Heart left ventricle (tissue), 16 donors: ENCODE results near the gene CHID1. TPM values are rescaled to one million over a fixed set of nuclear protein-coding genes. Genes with fewer than 3 reads are reported as not detected.

Experiments
- ATAC-seq, 4 donors: fragments of 200-7000 bp; cut with Tn5 transposase; one replicate each; pipeline ENCODE4 v1.9.1; 2020 to 2022; ENCODE audit warnings: moderate library complexity in 4 of 4, mild to moderate bottlenecking in 3 of 4, moderate number of reproducible peaks in 1 of 4
- DNase-seq, 5 donors: peaks; one replicate each; pipeline ENCODE4 v3.0.0-alpha.2; 2020
- H3K27ac ChIP-seq, 12 donors: fragments of 200-600 bp; sonication (generic) in 4 of 12; one replicate each; pipeline versions ENCODE4 v1.5.0 to v1.8.0; 2016 to 2022; ENCODE audit warnings: mild to moderate bottlenecking in 2 of 12
- H3K27me3 ChIP-seq, 9 donors: fragments of 200-600 bp; sonication (generic) in 2 of 9; one replicate each; pipeline versions ENCODE4 v1.5.1 to v1.8.0; 2016 to 2022; ENCODE audit warnings: mild to moderate bottlenecking in 3 of 9
- H3K36me3 ChIP-seq, 9 donors: fragments of 200-600 bp; sonication (generic) in 2 of 9; one replicate each; pipeline versions ENCODE4 v1.5.0 to v1.8.0; 2018 to 2022; ENCODE audit warnings: mild to moderate bottlenecking in 2 of 9
- H3K4me1 ChIP-seq, 12 donors: fragments of 200-600 bp; sonication (generic) in 4 of 12; one replicate each; pipeline versions ENCODE4 v1.5.0 to v1.8.0; 2016 to 2022; ENCODE audit warnings: mild to moderate bottlenecking in 3 of 12
- H3K4me3 ChIP-seq, 12 donors: fragments of 200-600 bp; sonication (generic) in 4 of 12; one replicate each; pipeline versions ENCODE4 v1.5.0 to v1.8.0; 2017 to 2022; ENCODE audit warnings: mild to moderate bottlenecking in 9 of 12, moderate library complexity in 4 of 12
- H3K9me3 ChIP-seq, 12 donors: fragments of 200-600 bp; sonication (generic) in 4 of 12; one replicate each; pipeline versions ENCODE4 v1.5.0 to v1.8.0; 2016 to 2022; ENCODE audit warnings: mild to moderate bottlenecking in 1 of 12
- POLR2A ChIP-seq, 2 donors: fragments of 450-650 bp; IDR thresholded peaks; one replicate each; pipeline ENCODE4 v1.6.1; 2017; ENCODE audit warnings: antibody characterized with exemption in 2 of 2, mild to moderate bottlenecking in 2 of 2, moderate library complexity in 2 of 2
- WGBS, 4 donors: extraction: QIAGEN DNeasy Blood & Tissue Kit in 2 of 4; methylation state at CpG; one replicate each; pipeline versions ENCODE4 v1.1.5 to v1.1.7; 2013 to 2018; 5-methylcytosine and 5-hydroxymethylcytosine counted together
- intact Hi-C, 10 donors: fragments of 100-400 bp; cut with DNase I; formaldehyde crosslinking; loops; one replicate each; pipeline versions ENCODE4 v1.11.1 to v1.14.2; 2022
- polyA plus RNA-seq, 2 donors: library from polyadenylated mRNA; stranded (reverse); fragments of 200-250 nt; gene quantifications; one replicate each; pipeline ENCODE4 v1.2.3, GENCODE V29; 2013
- total RNA-seq, 9 donors: library from RNA; depleted of rRNA in 2 of 9; stranded (reverse); fragments of >200 nt in 2 of 9; fragmentation: NEBNext Ultra II Directional in 3 of 9; extraction: Animal tissue kit (Norgen Biotek cat#: 25700) in 3 of 9; gene quantifications; one replicate each; pipeline versions ENCODE4 v1.1.0 to v1.2.4, GENCODE V29; 2016 to 2023
- TF ChIP-seq, protein P1 (sequence below), 12 donors: fragments of 200-600 bp; sonication (generic) in 4 of 12; IDR thresholded peaks; one replicate each; pipeline versions ENCODE4 v1.5.0 to v1.8.0; 2018 to 2022; ENCODE audit warnings: antibody characterized with exemption in 12 of 12, mild to moderate bottlenecking in 5 of 12
- donor health status: ischemic (EF 13 %, LVEDD 7.1; RV severe dilation, severe dysfunction).
- donor health status: healthy with polysubstance abuse.
- donor health status: DM: no; HTN: yes; CAD: no.
- donor health status: DM: no; HTN: no; CAD: no.
- donor health status: ischemic (EF 25% LVEDD 6.9; RV normal size, moderate dysfunction).
- donor health status: ischemic (EF 25% LVEDD 5.7; RV mildly dilated, moderate dysfunction).
- donor health status: healthy.
- donor health status: DM: yes; HTN: yes; CAD: no.
- donor health status: ischemic (EF 35%, LVEDD 5.7; RV mildly dilated, moderate dysfunction).
- donor health status: nonischemic (EF 11% LVEDD 7.7; RV severe dilation, severe dysfunction).
- donor health status: DM: yes; HTN: yes; CAD: no.
- donor health status: PGD.
- donor health status: ischemic (EF 29% LVEDD 5.4; RV normal size, mild dysfunction).
- donor health status: nonischemic (EF 23%, LVEDD 6.1; RV moderate dilation, normal function).

The CHID1 gene
- total and polyA plus RNA-seq, 11 donors = 30.8 to 87.7 (median 55.3) TPM

- Histone ChIP-seq H3K27me3 (no peaks in the 10 kb centered on the region), H3K36me3 (no peaks in the 10 kb centered on the region), H3K4me1 (peaks cover 0 to 29% (median 13%) of the 10 kb centered on the region in 12 donors), H3K27ac (peak overlapping the region in 2 of 12 donors; percentile 96 to 97), H3K9me3 (no peaks in the 10 kb centered on the region), H3K4me3 (no peak overlapping the region)
- WGBS, 4 donors = 95 to 96% (median 95%) methylated on average over 14 of the region's 14 CpGs
- ATAC-seq (no peak), DNase-seq (no peak)
- intact Hi-C loops = loop anchor here in 2 of 10 donors (5.0 kb wide), 2 partner anchors 105 to 115 kb away; partner anchors contain the start of genes PIDD1 (in 1 of the 2), RPLP2 (in 1 of the 2) and SLC25A22 (in 1 of the 2)
- TF ChIP-seq, protein P1, sequence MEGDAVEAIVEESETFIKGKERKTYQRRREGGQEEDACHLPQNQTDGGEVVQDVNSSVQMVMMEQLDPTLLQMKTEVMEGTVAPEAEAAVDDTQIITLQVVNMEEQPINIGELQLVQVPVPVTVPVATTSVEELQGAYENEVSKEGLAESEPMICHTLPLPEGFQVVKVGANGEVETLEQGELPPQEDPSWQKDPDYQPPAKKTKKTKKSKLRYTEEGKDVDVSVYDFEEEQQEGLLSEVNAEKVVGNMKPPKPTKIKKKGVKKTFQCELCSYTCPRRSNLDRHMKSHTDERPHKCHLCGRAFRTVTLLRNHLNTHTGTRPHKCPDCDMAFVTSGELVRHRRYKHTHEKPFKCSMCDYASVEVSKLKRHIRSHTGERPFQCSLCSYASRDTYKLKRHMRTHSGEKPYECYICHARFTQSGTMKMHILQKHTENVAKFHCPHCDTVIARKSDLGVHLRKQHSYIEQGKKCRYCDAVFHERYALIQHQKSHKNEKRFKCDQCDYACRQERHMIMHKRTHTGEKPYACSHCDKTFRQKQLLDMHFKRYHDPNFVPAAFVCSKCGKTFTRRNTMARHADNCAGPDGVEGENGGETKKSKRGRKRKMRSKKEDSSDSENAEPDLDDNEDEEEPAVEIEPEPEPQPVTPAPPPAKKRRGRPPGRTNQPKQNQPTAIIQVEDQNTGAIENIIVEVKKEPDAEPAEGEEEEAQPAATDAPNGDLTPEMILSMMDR (IDR thresholded peaks at IDR 0.05) = no peak
- no peak for TF ChIP-seq POLR2A (IDR thresholded peaks at IDR 0.05)
These were observed 1.7 kb upstream of the CHID1 start for GRCh38 chr11:912266-912665.

DNA sequence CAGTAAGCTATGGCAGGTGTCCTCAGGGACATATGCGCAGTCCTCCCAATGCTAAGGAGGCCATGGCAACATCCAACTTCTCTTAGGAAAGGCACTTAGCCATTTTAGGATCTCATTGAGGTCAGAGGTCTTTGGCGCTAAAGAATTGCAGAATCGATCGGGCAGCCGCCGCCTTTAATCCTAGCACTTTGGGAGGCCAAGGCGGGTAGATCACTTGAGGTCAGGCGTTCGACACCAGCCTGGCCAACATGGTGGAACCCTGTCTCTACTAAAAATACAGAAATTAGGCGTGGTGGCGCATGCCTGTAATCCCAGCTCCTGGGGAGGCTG lies 1.2 kb upstream of the CHID1 start:
- peaks cover 0 to 29% (median 13%) of the 10 kb centered on the region in 12 donors for H3K4me1 ChIP-seq
- no peak for DNase-seq
- no peaks in the 10 kb centered on the region for H3K9me3 ChIP-seq
- TF ChIP-seq, protein P1 (IDR thresholded peaks at IDR 0.05) = no peak
- TF ChIP-seq POLR2A (IDR thresholded peaks at IDR 0.05) = no peak
- 95 to 97% (median 96%) methylated on average over 10 to 11 of the region's 11 CpGs for WGBS, 4 donors
- H3K36me3 ChIP-seq = peaks cover 0 to under 1% (median 0%) of the 10 kb centered on the region in 9 donors
- H3K4me3 ChIP-seq = peak overlapping the region in 7 of 12 donors; percentile 79 to 98 (median 95)
- ATAC-seq = no peak
- no peaks in the 10 kb centered on the region for H3K27me3 ChIP-seq
- intact Hi-C loops = loop anchor here in 2 of 10 donors (5.0 kb wide), 2 partner anchors 105 to 115 kb away; partner anchors contain the start of genes PIDD1 (in 1 of the 2), RPLP2 (in 1 of the 2) and SLC25A22 (in 1 of the 2)
- peak overlapping the region in 6 of 12 donors; percentile 79 to 99 (median 96) for H3K27ac ChIP-seq

DNA sequence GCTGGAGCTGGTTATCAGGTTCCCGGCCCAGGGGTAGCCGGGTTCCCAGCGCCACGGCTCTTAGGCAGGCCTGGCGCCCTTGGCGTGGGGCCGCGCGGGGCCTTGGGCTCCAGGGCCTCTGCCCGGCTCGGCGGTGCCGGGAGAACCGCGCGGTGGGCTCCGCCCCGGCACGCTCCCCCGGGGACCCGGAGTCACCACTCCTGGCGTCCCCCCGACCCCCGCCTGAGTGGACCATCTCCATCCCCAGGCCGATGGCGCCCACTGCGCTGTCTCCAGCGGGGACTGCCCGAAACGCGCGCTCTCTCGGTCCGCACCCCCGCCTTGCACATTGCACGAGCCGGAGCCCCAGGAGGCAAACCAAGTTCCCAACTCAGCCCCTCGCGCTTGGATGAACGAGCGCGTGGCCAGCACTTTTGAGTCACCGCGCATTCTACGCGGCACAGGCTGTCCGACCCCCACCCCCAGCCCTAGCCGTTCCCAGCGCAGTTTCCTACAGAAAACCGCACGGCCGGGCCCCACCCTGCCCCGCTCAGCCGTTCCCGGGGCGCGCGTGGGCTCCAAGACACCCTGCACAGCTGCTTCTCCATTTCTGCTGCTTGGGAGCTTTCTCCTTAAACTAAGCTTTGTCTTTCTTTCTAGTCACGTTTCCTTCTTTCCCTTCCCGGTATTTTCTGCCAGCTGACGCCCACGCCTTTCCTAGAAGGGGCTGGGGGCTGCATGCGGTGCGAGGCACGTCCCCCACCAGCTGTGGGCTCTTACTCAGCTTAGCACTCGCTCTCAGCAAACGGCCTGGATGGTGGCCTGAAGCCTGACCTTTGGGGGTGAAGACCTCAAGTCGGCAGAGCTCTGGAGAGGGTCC lies 650 bp upstream of the CHID1 start:
- H3K27me3 ChIP-seq = no peaks in the 10 kb centered on the region
- ATAC-seq = peak; percentile 22 to 44 (median 32)
- 4 to 10% (median 6%) methylated on average over 31 to 68 of the region's 68 CpGs for WGBS, 4 donors

More for the DNA sequence above, 650 bp upstream of the CHID1 start:
- peaks cover 0 to 5% (median 0%) of the 10 kb centered on the region in 9 donors for H3K36me3 ChIP-seq
- H3K27ac ChIP-seq = peak overlapping the region; percentile 79 to 99 (median 95)
- peak overlapping the region; percentile 39 to 98 (median 92) for H3K4me3 ChIP-seq
- H3K4me1 ChIP-seq = peaks cover 0 to 27% (median 13%) of the 10 kb centered on the region in 12 donors
- peak in 1 of 2 donors; percentile 16 for TF ChIP-seq POLR2A (IDR thresholded peaks at IDR 0.05)
- TF ChIP-seq, protein P1 (IDR thresholded peaks at IDR 0.05) = peak in 4 of 12 donors; percentile 1 to 23 (median 12)
- intact Hi-C loops = loop anchor here in 2 of 10 donors (5.0 kb wide), 2 partner anchors 104 to 114 kb away; partner anchors contain the start of genes PIDD1 (in 1 of the 2), RPLP2 (in 1 of the 2) and SLC25A22 (in 1 of the 2)
- no peaks in the 10 kb centered on the region for H3K9me3 ChIP-seq
- peak; percentile 46 to 81 (median 54) for DNase-seq
